Measurements from ENCODE around the gene SLC9C1. TPM values are rescaled to one million over a fixed set of nuclear protein-coding genes. Genes with fewer than 3 reads are reported as not detected.

Gene SLC9C1
- total RNA-seq, 2 experiments from 2014 or later: not detected

GRCh38 chr3:112171144-112171543 is 122.9 kb downstream of the SLC9C1 start:
- Mint-ChIP-seq H3K36me3 (ENCODE audit: low read depth) (no peaks in the 10 kb centered on the region), H3K4me1 (ENCODE audit: low read depth) (no peaks in the 10 kb centered on the region), H3K27me3 (no peaks in the 10 kb centered on the region), H3K27ac (no peak overlapping the region), H3K4me3 (no peak overlapping the region), H3K9me3 (no peaks in the 10 kb centered on the region)
- Histone ChIP-seq H3K4me1 (ENCODE audit: insufficient read depth, low read length) (no peaks in the 10 kb centered on the region), H3K9me3 (ENCODE audit: control insufficient read depth in 1 of 2, insufficient read depth in 1 of 2, low read length in 2 of 2) (no peaks in the 10 kb centered on the region), H3K4me3 (ENCODE audit: low read length) (no peak overlapping the region), H3K36me3 (ENCODE audit: insufficient read depth, low read length) (no peaks in the 10 kb centered on the region), H3K27me3 (ENCODE audit: control insufficient read depth in 1 of 2, insufficient read depth in 2 of 2, low read length in 2 of 2) (no peaks in the 10 kb centered on the region), H3K27ac (ENCODE audit: low read depth in 1 of 2, low read length in 2 of 2) (no peak overlapping the region)
- DNase-seq (no peak), ATAC-seq (ENCODE audit: poor library complexity) (no peak)
- TF ChIP-seq, protein P1, sequence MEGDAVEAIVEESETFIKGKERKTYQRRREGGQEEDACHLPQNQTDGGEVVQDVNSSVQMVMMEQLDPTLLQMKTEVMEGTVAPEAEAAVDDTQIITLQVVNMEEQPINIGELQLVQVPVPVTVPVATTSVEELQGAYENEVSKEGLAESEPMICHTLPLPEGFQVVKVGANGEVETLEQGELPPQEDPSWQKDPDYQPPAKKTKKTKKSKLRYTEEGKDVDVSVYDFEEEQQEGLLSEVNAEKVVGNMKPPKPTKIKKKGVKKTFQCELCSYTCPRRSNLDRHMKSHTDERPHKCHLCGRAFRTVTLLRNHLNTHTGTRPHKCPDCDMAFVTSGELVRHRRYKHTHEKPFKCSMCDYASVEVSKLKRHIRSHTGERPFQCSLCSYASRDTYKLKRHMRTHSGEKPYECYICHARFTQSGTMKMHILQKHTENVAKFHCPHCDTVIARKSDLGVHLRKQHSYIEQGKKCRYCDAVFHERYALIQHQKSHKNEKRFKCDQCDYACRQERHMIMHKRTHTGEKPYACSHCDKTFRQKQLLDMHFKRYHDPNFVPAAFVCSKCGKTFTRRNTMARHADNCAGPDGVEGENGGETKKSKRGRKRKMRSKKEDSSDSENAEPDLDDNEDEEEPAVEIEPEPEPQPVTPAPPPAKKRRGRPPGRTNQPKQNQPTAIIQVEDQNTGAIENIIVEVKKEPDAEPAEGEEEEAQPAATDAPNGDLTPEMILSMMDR (IDR thresholded peaks at IDR 0.05): no peak
- ChIA-PET CTCF (no interaction called here), POLR2A (no interaction called here)
- intact Hi-C loops (cut with DNase I, micrococcal nuclease): no loop called here

DNA sequence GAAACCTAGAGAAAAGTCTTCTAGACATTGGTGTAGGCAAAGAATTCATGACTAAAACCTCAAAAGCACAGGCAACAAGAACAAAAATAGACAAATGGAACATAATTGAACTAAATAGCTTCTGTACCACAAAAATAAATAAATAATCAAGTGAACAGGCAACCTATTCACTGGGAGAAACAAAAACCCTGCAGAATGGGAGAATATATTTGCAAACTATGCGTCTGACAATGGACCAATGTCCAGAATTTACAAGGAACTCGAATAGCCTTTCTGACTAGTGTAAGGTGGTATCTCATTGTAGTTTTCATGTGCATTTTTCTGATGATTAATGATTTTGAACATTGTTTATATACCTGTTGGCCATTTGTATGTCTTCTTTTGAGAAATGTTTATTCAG is 124.0 kb downstream of the SLC9C1 start:
- H3K27me3 ChIP-seq (ENCODE audit: control insufficient read depth in 1 of 2, insufficient read depth in 2 of 2, low read length in 2 of 2): no peaks in the 10 kb centered on the region
- ATAC-seq (ENCODE audit: poor library complexity): no peak
- H3K4me3 Mint-ChIP-seq: no peak overlapping the region

GRCh38 chr3:112167758-112168157 is 126.3 kb downstream of the SLC9C1 start:
- POLR2A ChIA-PET: no interaction called here

More for the DNA sequence above, 124.0 kb downstream of the SLC9C1 start:
- intact Hi-C loops (cut with DNase I, micrococcal nuclease): no loop called here
- no peak for DNase-seq
- Histone ChIP-seq H3K27ac (ENCODE audit: low read depth in 1 of 2, low read length in 2 of 2) (no peak overlapping the region), H3K36me3 (ENCODE audit: insufficient read depth, low read length) (no peaks in the 10 kb centered on the region), H3K4me3 (ENCODE audit: low read length) (no peak overlapping the region), H3K9me3 (ENCODE audit: control insufficient read depth in 1 of 2, insufficient read depth in 1 of 2, low read length in 2 of 2) (peaks cover 0 to 6% of the 10 kb centered on the region in 2 experiments), H3K4me1 (ENCODE audit: insufficient read depth, low read length) (no peaks in the 10 kb centered on the region)
- Mint-ChIP-seq H3K4me1 (ENCODE audit: low read depth) (no peaks in the 10 kb centered on the region), H3K9me3 (no peaks in the 10 kb centered on the region), H3K27me3 (no peaks in the 10 kb centered on the region), H3K27ac (no peak overlapping the region), H3K36me3 (ENCODE audit: low read depth) (peaks cover under 1% of the 10 kb centered on the region)
- CTCF ChIA-PET: no interaction called here
- POLR2A ChIA-PET: no interaction called here
- TF ChIP-seq, protein P1 (IDR thresholded peaks at IDR 0.05): no peak

More at GRCh38 chr3:112167758-112168157, 126.3 kb downstream of the SLC9C1 start:
- Histone ChIP-seq H3K9me3 (ENCODE audit: control insufficient read depth in 1 of 2, insufficient read depth in 1 of 2, low read length in 2 of 2) (peaks cover 0 to 6% of the 10 kb centered on the region in 2 experiments), H3K27me3 (ENCODE audit: control insufficient read depth in 1 of 2, insufficient read depth in 2 of 2, low read length in 2 of 2) (no peaks in the 10 kb centered on the region), H3K4me1 (ENCODE audit: insufficient read depth, low read length) (no peaks in the 10 kb centered on the region), H3K36me3 (ENCODE audit: insufficient read depth, low read length) (no peaks in the 10 kb centered on the region), H3K27ac (ENCODE audit: low read depth in 1 of 2, low read length in 2 of 2) (no peak overlapping the region), H3K4me3 (ENCODE audit: low read length) (no peak overlapping the region)
- no peak overlapping the region for H3K4me3 Mint-ChIP-seq
- H3K27ac Mint-ChIP-seq: no peak overlapping the region
- DNase-seq (no peak), ATAC-seq (ENCODE audit: poor library complexity) (no peak)
- peaks cover 2% of the 10 kb centered on the region for H3K9me3 Mint-ChIP-seq
- peaks cover 5% of the 10 kb centered on the region for H3K36me3 Mint-ChIP-seq (ENCODE audit: low read depth)
- H3K4me1 Mint-ChIP-seq (ENCODE audit: low read depth): no peaks in the 10 kb centered on the region
- no peaks in the 10 kb centered on the region for H3K27me3 Mint-ChIP-seq
- intact Hi-C loops (cut with DNase I, micrococcal nuclease): no loop called here
- CTCF ChIA-PET: no interaction called here
- TF ChIP-seq, protein P1 (IDR thresholded peaks at IDR 0.05): no peak
